Neural cell (in vitro differentiated cells): ENCODE data around the gene DNAJC3. TPM values are rescaled to one million over a fixed set of nuclear protein-coding genes. Genes with fewer than 3 reads are reported as not detected.

Experiments
- H2AFZ ChIP-seq: fragments of 200-600, 300-800 bp; sonication (generic), shearing (Covaris generic); 2 replicates; pipeline ENCODE4 v1.6.0; 2014; ENCODE audit warnings: low read depth, mild to moderate bottlenecking, antibody characterized with exemption, low read length, moderate library complexity
- H3F3A ChIP-seq: fragments of 200-600 bp; shearing (Covaris generic); 2 replicates; pipeline ENCODE4 v1.6.1; 2016; ENCODE audit warnings: mild to moderate bottlenecking, moderate library complexity, mixed read lengths, antibody characterized with exemption, low read length; ENCODE audit not compliant: insufficient read depth, poor library complexity, severe bottlenecking
- H3K27ac ChIP-seq: fragments of 200-600, 300-800 bp; sonication (generic), shearing (Covaris generic); 2 replicates; pipeline ENCODE4 v1.5.1; 2014; ENCODE audit warnings: mild to moderate bottlenecking, low read length, moderate library complexity
- H3K27me3 ChIP-seq: fragments of 300-800, 200-600 bp; sonication (generic), shearing (Covaris generic); 2 replicates; pipeline ENCODE4 v1.6.0; 2014; ENCODE audit warnings: mild to moderate bottlenecking, low read depth, low read length, moderate library complexity; ENCODE audit not compliant: insufficient read depth
- H3K36me3 ChIP-seq: fragments of 300-800, 200-600 bp; sonication (generic), shearing (Covaris generic); 2 replicates; pipeline ENCODE4 v1.5.1; 2014; ENCODE audit warnings: mild to moderate bottlenecking, antibody characterized with exemption, low read length, moderate library complexity; ENCODE audit not compliant: insufficient read depth
- H3K4me2 ChIP-seq: fragments of 300-800, 200-600 bp; sonication (generic), shearing (Covaris generic); 2 replicates; pipeline ENCODE4 v1.6.0; 2014; ENCODE audit warnings: mild to moderate bottlenecking, low read length
- H3K4me3 ChIP-seq: fragments of 300-800, 200-600 bp; sonication (generic), shearing (Covaris generic); 2 replicates; pipeline ENCODE4 v1.5.1; 2014; ENCODE audit warnings: mild to moderate bottlenecking, low read length, moderate library complexity
- H3K79me2 ChIP-seq: fragments of 200-600 bp; shearing (Covaris generic); replicated peaks from 2 replicates; pipeline ENCODE4 v1.6.0; 2014; ENCODE audit warnings: mild to moderate bottlenecking, low read length, moderate library complexity; ENCODE audit not compliant: insufficient read depth
- H3K9ac ChIP-seq: fragments of 300-800, 200-600 bp; sonication (generic), shearing (Covaris generic); 2 replicates; pipeline ENCODE4 v1.6.1; 2016; ENCODE audit warnings: mild to moderate bottlenecking, low read length, mixed read lengths
- H3K9me2 ChIP-seq: fragments of 200-600 bp; shearing (Covaris generic); 2 replicates; pipeline ENCODE4 v1.6.1; 2016; ENCODE audit warnings: mild to moderate bottlenecking, low read length, mixed read lengths; ENCODE audit not compliant: insufficient read depth
- H3K9me3 ChIP-seq: fragments of 200-600, 300-800 bp; sonication (generic), shearing (Covaris generic); 2 replicates; pipeline ENCODE4 v1.6.1; 2016; ENCODE audit warnings: mild to moderate bottlenecking, mixed run types, low read length, moderate library complexity, mixed read lengths
- H4K20me1 ChIP-seq: fragments of 200-600 bp; shearing (Covaris generic); 2 replicates; pipeline ENCODE4 v1.6.1; 2016; ENCODE audit warnings: mild to moderate bottlenecking, mixed run types; ENCODE audit not compliant: insufficient read depth
- CTCF ChIP-seq: fragments of 450-650 bp; IDR thresholded peaks from 2 replicates; pipeline ENCODE4 v1.5.1; 2014; ENCODE audit warnings: antibody characterized with exemption, mild to moderate bottlenecking, moderate library complexity; ENCODE audit not compliant: poor library complexity, severe bottlenecking
- EP300 ChIP-seq: fragments of 450-650 bp; conservative IDR thresholded peaks from 2 replicates; pipeline ENCODE4 v1.6.1; 2014; ENCODE audit warnings: antibody characterized with exemption, mild to moderate bottlenecking, moderate library complexity; ENCODE audit not compliant: poor library complexity, severe bottlenecking
- EZH2 ChIP-seq: fragments of 200-600, 300-800 bp; shearing (Covaris generic), sonication (generic); IDR thresholded peaks from 2 replicates; pipeline ENCODE4 v1.6.1; 2014; ENCODE audit warnings: antibody characterized with exemption, low read length, borderline replicate concordance, mild to moderate bottlenecking; ENCODE audit not compliant: insufficient read depth, poor library complexity, severe bottlenecking
- MXI1 ChIP-seq: fragments of 450-650 bp; conservative IDR thresholded peaks from 2 replicates; pipeline ENCODE4 v1.6.1; 2014; ENCODE audit warnings: antibody characterized with exemption, mild to moderate bottlenecking; ENCODE audit not compliant: poor library complexity, severe bottlenecking
- POLR2AphosphoS5 ChIP-seq: IDR thresholded peaks from 2 replicates; pipeline ENCODE4 v1.6.1; 2012
- RAD21 ChIP-seq: fragments of 450-650 bp; conservative IDR thresholded peaks from 2 replicates; pipeline ENCODE4 v1.6.1; 2014; ENCODE audit warnings: antibody characterized with exemption, mild to moderate bottlenecking, moderate library complexity
- SMC3 ChIP-seq: fragments of 450-650 bp; conservative IDR thresholded peaks from 2 replicates; pipeline ENCODE4 v1.6.1; 2014; ENCODE audit warnings: antibody characterized with exemption, mild to moderate bottlenecking, moderate library complexity; ENCODE audit not compliant: poor library complexity
- TAF1 ChIP-seq: IDR thresholded peaks from 2 replicates; pipeline ENCODE4 v1.6.1; 2012; ENCODE audit warnings: low read depth
- polyA plus RNA-seq: library from polyadenylated mRNA; depleted of rRNA; stranded (reverse); fragments of >200 nt; gene quantifications from 2 replicates; pipeline ENCODE4 v1.2.3, GENCODE V29; 2014
- TF ChIP-seq, protein P1 (sequence below): IDR thresholded peaks from 2 replicates; pipeline ENCODE4 v1.6.1; 2012; ENCODE audit warnings: borderline replicate concordance

Gene DNAJC3
- polyA plus RNA-seq, 1 donor from 2014 or later, result 8.2 TPM

DNA sequence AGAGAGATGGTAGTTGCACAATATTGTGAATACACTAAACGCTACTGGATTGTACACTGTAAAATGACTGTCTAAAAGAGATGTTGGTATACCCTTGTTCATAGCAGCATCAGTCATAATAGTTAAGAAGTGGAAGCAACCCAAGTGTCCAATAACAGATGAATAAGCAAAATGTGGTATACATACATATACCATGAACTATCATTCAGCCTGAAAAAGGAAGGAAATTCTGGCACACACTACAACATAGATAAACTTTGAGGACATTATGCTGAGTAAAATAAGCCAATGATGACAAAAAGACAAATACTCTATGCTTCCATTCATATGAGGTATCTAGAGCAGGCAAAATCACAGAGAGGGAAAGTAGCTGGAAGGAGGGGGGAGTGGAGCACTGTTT lies 48.5 kb upstream of the DNAJC3 start:
- H3K36me3 ChIP-seq, result peaks cover 11% of the 10 kb centered on the region
- TF ChIP-seq, protein P1, sequence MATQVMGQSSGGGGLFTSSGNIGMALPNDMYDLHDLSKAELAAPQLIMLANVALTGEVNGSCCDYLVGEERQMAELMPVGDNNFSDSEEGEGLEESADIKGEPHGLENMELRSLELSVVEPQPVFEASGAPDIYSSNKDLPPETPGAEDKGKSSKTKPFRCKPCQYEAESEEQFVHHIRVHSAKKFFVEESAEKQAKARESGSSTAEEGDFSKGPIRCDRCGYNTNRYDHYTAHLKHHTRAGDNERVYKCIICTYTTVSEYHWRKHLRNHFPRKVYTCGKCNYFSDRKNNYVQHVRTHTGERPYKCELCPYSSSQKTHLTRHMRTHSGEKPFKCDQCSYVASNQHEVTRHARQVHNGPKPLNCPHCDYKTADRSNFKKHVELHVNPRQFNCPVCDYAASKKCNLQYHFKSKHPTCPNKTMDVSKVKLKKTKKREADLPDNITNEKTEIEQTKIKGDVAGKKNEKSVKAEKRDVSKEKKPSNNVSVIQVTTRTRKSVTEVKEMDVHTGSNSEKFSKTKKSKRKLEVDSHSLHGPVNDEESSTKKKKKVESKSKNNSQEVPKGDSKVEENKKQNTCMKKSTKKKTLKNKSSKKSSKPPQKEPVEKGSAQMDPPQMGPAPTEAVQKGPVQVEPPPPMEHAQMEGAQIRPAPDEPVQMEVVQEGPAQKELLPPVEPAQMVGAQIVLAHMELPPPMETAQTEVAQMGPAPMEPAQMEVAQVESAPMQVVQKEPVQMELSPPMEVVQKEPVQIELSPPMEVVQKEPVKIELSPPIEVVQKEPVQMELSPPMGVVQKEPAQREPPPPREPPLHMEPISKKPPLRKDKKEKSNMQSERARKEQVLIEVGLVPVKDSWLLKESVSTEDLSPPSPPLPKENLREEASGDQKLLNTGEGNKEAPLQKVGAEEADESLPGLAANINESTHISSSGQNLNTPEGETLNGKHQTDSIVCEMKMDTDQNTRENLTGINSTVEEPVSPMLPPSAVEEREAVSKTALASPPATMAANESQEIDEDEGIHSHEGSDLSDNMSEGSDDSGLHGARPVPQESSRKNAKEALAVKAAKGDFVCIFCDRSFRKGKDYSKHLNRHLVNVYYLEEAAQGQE, result no peak
- TF ChIP-seq EP300, result no peak
- TF ChIP-seq TAF1, result no peak
- TF ChIP-seq MXI1, result no peak
- TF ChIP-seq RAD21, result no peak
- TF ChIP-seq SMC3, result no peak
- TF ChIP-seq EZH2, result no peak
- TF ChIP-seq CTCF, result no peak
- TF ChIP-seq POLR2AphosphoS5, result no peak
- no peaks in the 10 kb centered on the region for H3K9me2 ChIP-seq
- H3F3A ChIP-seq, result no peaks in the 10 kb centered on the region
- H3K4me3 ChIP-seq, result no peak overlapping the region
- no peak overlapping the region for H3K4me2 ChIP-seq
- no peaks in the 10 kb centered on the region for H4K20me1 ChIP-seq
- H3K27ac ChIP-seq, result no peak overlapping the region
- H3K79me2 ChIP-seq, result no peaks in the 10 kb centered on the region
- no peaks in the 10 kb centered on the region for H3K27me3 ChIP-seq
- H3K9me3 ChIP-seq, result no peaks in the 10 kb centered on the region
- no peak overlapping the region for H3K9ac ChIP-seq
- H2AFZ ChIP-seq, result no peak overlapping the region

- H3F3A ChIP-seq, result no peaks in the 10 kb centered on the region
- no peak overlapping the region for H3K9ac ChIP-seq
- no peak overlapping the region for H2AFZ ChIP-seq
- peaks cover 11% of the 10 kb centered on the region for H3K36me3 ChIP-seq
- H4K20me1 ChIP-seq, result no peaks in the 10 kb centered on the region
- no peaks in the 10 kb centered on the region for H3K9me2 ChIP-seq
- no peaks in the 10 kb centered on the region for H3K27me3 ChIP-seq
- no peaks in the 10 kb centered on the region for H3K9me3 ChIP-seq
- no peak overlapping the region for H3K4me2 ChIP-seq
- H3K27ac ChIP-seq, result no peak overlapping the region
- H3K4me3 ChIP-seq, result no peak overlapping the region
- H3K79me2 ChIP-seq, result no peaks in the 10 kb centered on the region
- TF ChIP-seq TAF1 (no peak), EZH2 (no peak), POLR2AphosphoS5 (no peak), EP300 (no peak), SMC3 (no peak), RAD21 (no peak), MXI1 (no peak), CTCF (no peak)
- TF ChIP-seq, protein P1, result no peak
These were observed 47.9 kb upstream of the DNAJC3 start for GRCh38 chr13:95629071-95629470.
